ENCODE measurements around the gene FANCE. TPM values are rescaled to one million over a fixed set of nuclear protein-coding genes. Genes with fewer than 3 reads are reported as not detected.

FANCE gene
- total RNA-seq, 4 donors from 2014 or later = 2.6 to 5.0 (median 3.8) TPM

DNA sequence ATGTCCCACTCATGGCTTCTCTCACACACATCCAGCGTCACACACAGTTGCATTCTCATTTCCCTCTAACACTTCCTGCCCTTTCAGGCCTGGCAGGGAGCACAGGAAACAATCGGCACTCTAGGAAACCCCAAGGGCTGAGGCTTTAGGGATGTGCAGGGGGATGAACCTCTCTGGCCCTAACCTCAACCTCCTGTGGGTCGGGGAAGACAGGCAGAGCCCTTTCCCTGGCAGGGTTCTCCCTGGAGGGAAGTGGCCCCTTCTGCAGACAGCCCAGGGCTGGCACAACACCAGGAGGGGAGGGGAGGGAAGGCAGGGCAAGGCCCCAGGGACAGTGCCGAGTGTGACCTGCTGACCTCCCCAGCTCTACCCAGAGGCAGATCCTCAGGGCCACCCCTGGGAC lies 42.0 kb downstream of the FANCE start:
- Histone ChIP-seq H3K27ac (peak overlapping the region; percentile 90 to 100 (median 98)), H3K9me3 (no peaks in the 10 kb centered on the region), H3K36me3 (no peaks in the 10 kb centered on the region), H3K27me3 (peaks cover 3% of the 10 kb centered on the region), H3K4me3 (peak overlapping the region; percentile 77 to 96), H3K4me1 (peaks cover 2 to 90% (median 53%) of the 10 kb centered on the region in 3 donors)
- 0% methylated on average over 1 of the region's 4 CpGs for WGBS, 2 donors (ENCODE audit: low coverage in 1 of 2)
- TF ChIP-seq, protein P1, sequence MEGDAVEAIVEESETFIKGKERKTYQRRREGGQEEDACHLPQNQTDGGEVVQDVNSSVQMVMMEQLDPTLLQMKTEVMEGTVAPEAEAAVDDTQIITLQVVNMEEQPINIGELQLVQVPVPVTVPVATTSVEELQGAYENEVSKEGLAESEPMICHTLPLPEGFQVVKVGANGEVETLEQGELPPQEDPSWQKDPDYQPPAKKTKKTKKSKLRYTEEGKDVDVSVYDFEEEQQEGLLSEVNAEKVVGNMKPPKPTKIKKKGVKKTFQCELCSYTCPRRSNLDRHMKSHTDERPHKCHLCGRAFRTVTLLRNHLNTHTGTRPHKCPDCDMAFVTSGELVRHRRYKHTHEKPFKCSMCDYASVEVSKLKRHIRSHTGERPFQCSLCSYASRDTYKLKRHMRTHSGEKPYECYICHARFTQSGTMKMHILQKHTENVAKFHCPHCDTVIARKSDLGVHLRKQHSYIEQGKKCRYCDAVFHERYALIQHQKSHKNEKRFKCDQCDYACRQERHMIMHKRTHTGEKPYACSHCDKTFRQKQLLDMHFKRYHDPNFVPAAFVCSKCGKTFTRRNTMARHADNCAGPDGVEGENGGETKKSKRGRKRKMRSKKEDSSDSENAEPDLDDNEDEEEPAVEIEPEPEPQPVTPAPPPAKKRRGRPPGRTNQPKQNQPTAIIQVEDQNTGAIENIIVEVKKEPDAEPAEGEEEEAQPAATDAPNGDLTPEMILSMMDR (IDR thresholded peaks at IDR 0.05) = no peak
- TF ChIP-seq POLR2A (IDR thresholded peaks at IDR 0.05) = no peak
- TF ChIP-seq POLR2AphosphoS5 (IDR thresholded peaks at IDR 0.05) = no peak
- no peak for TF ChIP-seq EP300 (IDR thresholded peaks at IDR 0.05)
- no peak for ATAC-seq

DNA sequence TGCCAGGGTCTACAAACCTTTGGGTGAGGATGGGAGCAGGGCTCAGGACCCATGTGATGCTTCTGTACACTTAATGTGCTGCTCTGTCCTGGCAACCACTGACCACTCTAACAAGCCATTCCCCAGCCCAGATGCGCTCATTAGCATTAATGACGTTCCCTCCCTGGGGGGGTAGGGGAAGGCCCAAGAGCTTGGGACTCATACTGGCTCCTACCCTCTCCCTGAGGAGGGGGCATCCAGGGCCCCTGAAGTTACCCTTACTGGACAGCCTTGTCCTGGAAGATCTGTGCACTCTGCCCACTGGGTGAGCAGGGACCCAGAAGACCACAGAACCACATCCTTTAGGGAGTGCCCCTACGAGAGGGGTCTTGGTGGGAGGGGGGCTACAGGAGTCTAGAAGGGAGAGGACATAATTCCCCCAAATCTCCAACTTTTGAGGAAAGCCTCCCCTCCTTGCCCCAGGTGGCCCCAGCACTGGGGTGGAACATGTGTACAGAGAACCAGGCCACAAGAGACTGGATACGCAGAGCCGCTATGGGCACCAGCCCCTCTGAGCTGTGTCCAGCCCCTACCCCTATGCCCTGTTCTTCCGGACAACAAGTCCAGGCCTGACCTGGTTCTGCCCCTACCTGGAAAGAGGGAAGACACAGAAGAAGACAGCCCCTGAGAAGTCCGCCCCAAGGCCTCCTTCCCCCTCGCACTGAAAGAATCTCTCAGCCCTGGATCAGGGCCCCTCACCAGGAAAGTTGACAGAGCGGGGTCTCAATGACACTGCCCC lies 43.3 kb downstream of the FANCE start:
- TF ChIP-seq, protein P1 (IDR thresholded peaks at IDR 0.05) = no peak
- TF ChIP-seq EP300 (IDR thresholded peaks at IDR 0.05) = no peak
- peak; percentile 87 for TF ChIP-seq POLR2AphosphoS5 (IDR thresholded peaks at IDR 0.05)
- TF ChIP-seq POLR2A (IDR thresholded peaks at IDR 0.05) = peak; percentile 33 to 48
- Histone ChIP-seq H3K9me3 (no peaks in the 10 kb centered on the region), H3K4me3 (peak overlapping the region; percentile 77 to 96), H3K27me3 (peaks cover 3% of the 10 kb centered on the region), H3K36me3 (no peaks in the 10 kb centered on the region), H3K4me1 (peaks cover 0 to 77% (median 43%) of the 10 kb centered on the region in 3 donors), H3K27ac (peak overlapping the region; percentile 90 to 100 (median 98))
- WGBS, 2 donors (ENCODE audit: low coverage in 1 of 2) = 37 to 38% methylated on average over 2 to 3 of the region's 9 CpGs
- peak; percentile 13 for ATAC-seq

DNA sequence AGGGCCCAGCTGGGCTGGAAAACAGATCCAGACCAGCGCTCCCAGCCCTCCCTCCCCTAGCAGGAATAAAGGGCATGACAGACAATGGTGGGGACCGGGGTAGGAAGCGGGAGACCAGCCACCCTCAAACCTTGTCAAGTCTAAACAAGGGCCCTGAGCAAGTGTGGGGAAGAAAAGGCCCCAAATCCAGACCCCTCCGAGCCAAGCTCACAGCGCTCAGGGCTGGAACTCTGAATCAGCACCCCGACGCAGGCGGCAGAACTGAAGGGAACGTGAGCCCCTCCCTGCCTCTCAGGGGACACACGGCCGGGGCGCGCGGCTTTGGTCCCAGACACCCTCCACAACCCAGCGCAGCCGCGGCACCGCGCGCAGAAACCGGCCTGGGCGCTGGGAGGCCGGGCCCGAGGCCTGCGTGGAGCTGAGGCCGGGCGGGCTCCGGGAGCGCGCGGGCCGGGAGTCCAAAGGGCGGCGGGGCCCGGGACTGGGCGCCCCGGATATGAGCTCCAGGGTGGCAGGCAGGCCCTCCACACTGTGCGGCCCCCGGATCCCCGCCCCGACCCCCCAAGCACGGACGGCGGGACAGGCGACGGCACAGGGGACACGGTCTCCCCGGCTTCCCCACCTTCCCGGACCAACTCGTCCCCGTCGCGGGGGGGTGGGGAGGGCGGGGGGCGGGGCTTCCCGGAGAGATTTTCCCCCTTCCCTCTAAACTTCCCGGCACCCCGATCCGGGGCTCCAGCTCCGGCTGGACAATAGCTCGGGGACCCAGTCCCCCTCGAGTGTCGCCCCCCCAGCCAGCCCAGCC lies 44.1 kb downstream of the FANCE start:
- H3K4me3 ChIP-seq = peak overlapping the region; percentile 77 to 96
- H3K27me3 ChIP-seq = peaks cover 3% of the 10 kb centered on the region
- H3K9me3 ChIP-seq = no peaks in the 10 kb centered on the region
- ATAC-seq = peak; percentile 41
- TF ChIP-seq EP300 (IDR thresholded peaks at IDR 0.05) (no peak), POLR2A (IDR thresholded peaks at IDR 0.05) (peak in 1 of 2 donors; percentile 26), POLR2AphosphoS5 (IDR thresholded peaks at IDR 0.05) (peak; percentile 15)
- TF ChIP-seq, protein P1 (IDR thresholded peaks at IDR 0.05) = no peak
- peak overlapping the region; percentile 90 to 100 (median 98) for H3K27ac ChIP-seq
- no peaks in the 10 kb centered on the region for H3K36me3 ChIP-seq
- H3K4me1 ChIP-seq = peaks cover 0 to 69% (median 35%) of the 10 kb centered on the region in 3 donors
- WGBS, 2 donors (ENCODE audit: low coverage in 1 of 2) = no CpG with 5 or more reads among the region's 63 CpGs

DNA sequence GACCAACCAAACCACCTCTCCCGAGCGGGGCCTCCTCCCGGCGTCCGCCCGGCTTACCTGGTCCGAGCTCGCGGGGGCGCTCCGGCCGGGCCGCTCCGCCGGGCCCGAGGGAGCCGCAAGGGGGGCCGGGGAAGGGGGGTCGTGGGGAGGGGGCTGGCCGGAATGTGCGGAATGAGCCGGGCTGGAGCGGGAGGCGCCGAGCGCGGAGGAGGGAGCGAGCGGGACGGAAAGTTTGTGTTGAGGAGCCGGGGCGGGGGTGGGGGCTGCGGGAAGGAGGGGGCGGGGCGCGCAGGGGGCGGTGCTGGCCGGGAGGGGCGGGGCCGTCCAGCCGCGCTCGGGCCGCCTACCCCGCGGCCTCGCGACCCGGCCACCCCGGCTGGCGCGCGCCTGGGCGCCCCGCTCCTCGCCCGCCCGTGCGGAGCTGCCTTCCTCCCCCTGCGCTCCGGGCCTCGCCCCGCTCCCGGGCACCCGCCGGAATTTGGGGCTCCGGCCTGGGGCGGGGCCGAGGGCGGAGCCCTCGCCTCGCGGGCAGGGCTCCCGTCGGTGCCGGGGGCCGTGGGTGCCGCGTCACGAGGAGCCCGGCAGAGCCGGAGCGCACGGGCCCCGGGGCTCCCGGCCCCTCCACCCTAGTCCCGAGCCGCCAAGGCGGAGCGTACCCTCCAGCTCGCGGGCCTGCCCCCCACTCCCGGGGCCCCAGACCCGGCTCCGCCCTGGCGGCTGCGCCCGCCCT lies 44.9 kb downstream of the FANCE start, which contains the start of gene TEAD3:
Gene TEAD3 (minus strand): TSS at position 239 of the 730 bp plus-strand sequence.
- peak; percentile 70 for ATAC-seq
- WGBS, 2 donors (ENCODE audit: low coverage in 1 of 2) = no CpG with 5 or more reads among the region's 98 CpGs
- H3K4me1 ChIP-seq = peaks cover 0 to 61% (median 27%) of the 10 kb centered on the region in 3 donors
- H3K9me3 ChIP-seq = no peaks in the 10 kb centered on the region
- TF ChIP-seq, protein P1 (IDR thresholded peaks at IDR 0.05) = peak in 2 of 4 experiments; percentile 13 to 49
- TF ChIP-seq EP300 (IDR thresholded peaks at IDR 0.05) = no peak
- peak; percentile 74 to 82 for TF ChIP-seq POLR2A (IDR thresholded peaks at IDR 0.05)
- no peak for TF ChIP-seq POLR2AphosphoS5 (IDR thresholded peaks at IDR 0.05)
- H3K36me3 ChIP-seq = no peaks in the 10 kb centered on the region
- peak within 1 kb of the TSS; percentile 77 to 96 for H3K4me3 ChIP-seq
- H3K27ac ChIP-seq = peak within 1 kb of the TSS; percentile 92 to 100 (median 98)
- H3K27me3 ChIP-seq = peaks cover 3% of the 10 kb centered on the region

Data from gastroesophageal sphincter (tissue), 4 donors.